Nephron progenitor cell (in vitro differentiated cells): ENCODE measurements around the gene IPCEF1.

ENCODE experiments used
- DNase-seq: peaks from one replicate; pipeline ENCODE4 v3.0.0; 2021
- H3K27ac Mint-ChIP-seq: 2 replicates; pipeline ENCODE4 v1.8.0; 2021; ENCODE audit warnings: mild to moderate bottlenecking, moderate library complexity, mixed read lengths
- H3K27me3 Mint-ChIP-seq: 2 replicates; pipeline ENCODE4 v1.8.0; 2021; ENCODE audit warnings: mild to moderate bottlenecking, low read depth, mixed read lengths; ENCODE audit not compliant: poor library complexity
- H3K36me3 Mint-ChIP-seq: 2 replicates; pipeline ENCODE4 v1.8.0; 2021; ENCODE audit warnings: low read depth, mixed read lengths
- H3K4me1 Mint-ChIP-seq: 2 replicates; pipeline ENCODE4 v1.8.0; 2021; ENCODE audit warnings: mixed read lengths
- H3K4me3 Mint-ChIP-seq: 2 replicates; pipeline ENCODE4 v1.8.0; 2021; ENCODE audit warnings: mild to moderate bottlenecking, moderate library complexity, mixed read lengths
- H3K9me3 Mint-ChIP-seq: 2 replicates; pipeline ENCODE4 v1.8.0; 2021; ENCODE audit warnings: mild to moderate bottlenecking, moderate library complexity, mixed read lengths
- TF ChIP-seq, protein P1 (sequence below): fragments of 200-600 bp; sonication (generic); IDR thresholded peaks from 2 replicates; pipeline ENCODE4 v1.5.0; 2021; ENCODE audit warnings: antibody characterized with exemption

The IPCEF1 gene

DNA sequence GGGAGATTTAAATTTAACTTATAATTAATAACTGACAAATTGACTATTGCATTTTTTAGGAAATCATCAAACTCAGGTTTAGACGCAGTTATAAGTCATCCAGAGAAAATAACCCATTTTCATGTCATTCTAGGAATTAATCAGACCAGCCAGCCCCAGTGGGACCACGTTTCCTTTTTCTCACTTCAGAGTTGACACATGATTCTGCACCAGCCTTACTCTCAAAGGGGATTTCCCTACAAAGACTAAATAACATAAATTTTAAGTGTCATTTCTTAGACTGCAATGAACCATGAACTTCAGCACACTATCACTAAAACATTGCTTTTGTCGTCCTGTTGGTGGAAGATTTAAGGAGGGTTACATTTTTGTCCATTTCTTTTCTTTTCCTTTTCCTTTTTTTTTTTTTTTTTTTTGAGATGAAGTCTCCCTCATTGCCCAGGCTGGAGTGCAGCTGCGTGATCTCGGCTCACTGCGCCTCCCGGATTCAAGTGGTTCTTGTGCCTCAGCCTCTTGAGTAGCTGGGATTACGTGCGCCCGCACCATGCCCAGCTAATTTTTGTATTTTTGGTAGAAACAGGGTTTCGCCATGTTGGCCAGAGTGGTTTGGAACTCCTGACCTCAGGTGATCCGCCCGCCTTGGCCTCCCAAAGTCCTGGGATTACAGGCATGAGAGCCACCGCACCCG is 3.6 kb downstream of the IPCEF1 start:
- no peaks in the 10 kb centered on the region for H3K9me3 Mint-ChIP-seq
- TF ChIP-seq, protein P1, sequence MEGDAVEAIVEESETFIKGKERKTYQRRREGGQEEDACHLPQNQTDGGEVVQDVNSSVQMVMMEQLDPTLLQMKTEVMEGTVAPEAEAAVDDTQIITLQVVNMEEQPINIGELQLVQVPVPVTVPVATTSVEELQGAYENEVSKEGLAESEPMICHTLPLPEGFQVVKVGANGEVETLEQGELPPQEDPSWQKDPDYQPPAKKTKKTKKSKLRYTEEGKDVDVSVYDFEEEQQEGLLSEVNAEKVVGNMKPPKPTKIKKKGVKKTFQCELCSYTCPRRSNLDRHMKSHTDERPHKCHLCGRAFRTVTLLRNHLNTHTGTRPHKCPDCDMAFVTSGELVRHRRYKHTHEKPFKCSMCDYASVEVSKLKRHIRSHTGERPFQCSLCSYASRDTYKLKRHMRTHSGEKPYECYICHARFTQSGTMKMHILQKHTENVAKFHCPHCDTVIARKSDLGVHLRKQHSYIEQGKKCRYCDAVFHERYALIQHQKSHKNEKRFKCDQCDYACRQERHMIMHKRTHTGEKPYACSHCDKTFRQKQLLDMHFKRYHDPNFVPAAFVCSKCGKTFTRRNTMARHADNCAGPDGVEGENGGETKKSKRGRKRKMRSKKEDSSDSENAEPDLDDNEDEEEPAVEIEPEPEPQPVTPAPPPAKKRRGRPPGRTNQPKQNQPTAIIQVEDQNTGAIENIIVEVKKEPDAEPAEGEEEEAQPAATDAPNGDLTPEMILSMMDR = no peak
- no peak overlapping the region for H3K27ac Mint-ChIP-seq
- H3K36me3 Mint-ChIP-seq = no peaks in the 10 kb centered on the region
- no peak overlapping the region for H3K4me3 Mint-ChIP-seq
- no peaks in the 10 kb centered on the region for H3K27me3 Mint-ChIP-seq
- peaks cover 25% of the 10 kb centered on the region for H3K4me1 Mint-ChIP-seq
- no peak for DNase-seq

GRCh38 chr6:154350293-154350692 is 6.3 kb downstream of the IPCEF1 start:
- Mint-ChIP-seq H3K9me3 (peaks cover 8% of the 10 kb centered on the region), H3K36me3 (no peaks in the 10 kb centered on the region), H3K4me3 (no peak overlapping the region), H3K27ac (no peak overlapping the region), H3K4me1 (peaks cover 28% of the 10 kb centered on the region), H3K27me3 (no peaks in the 10 kb centered on the region)
- TF ChIP-seq, protein P1 = no peak
- no peak for DNase-seq

GRCh38 chr6:154347981-154348380 is 8.6 kb downstream of the IPCEF1 start:
- Mint-ChIP-seq H3K27me3 (peaks cover 4% of the 10 kb centered on the region), H3K27ac (no peak overlapping the region), H3K4me3 (no peak overlapping the region), H3K36me3 (no peaks in the 10 kb centered on the region), H3K4me1 (peaks cover 37% of the 10 kb centered on the region), H3K9me3 (peaks cover 8% of the 10 kb centered on the region)
- no peak for DNase-seq
- TF ChIP-seq, protein P1 = no peak

GRCh38 chr6:154345811-154346210 is 10.8 kb downstream of the IPCEF1 start:
- H3K4me3 Mint-ChIP-seq = no peak overlapping the region
- H3K9me3 Mint-ChIP-seq = peaks cover 8% of the 10 kb centered on the region
- no peak for DNase-seq
- no peak overlapping the region for H3K27ac Mint-ChIP-seq
- peaks cover 27% of the 10 kb centered on the region for H3K4me1 Mint-ChIP-seq
- H3K36me3 Mint-ChIP-seq = no peaks in the 10 kb centered on the region
- peaks cover 4% of the 10 kb centered on the region for H3K27me3 Mint-ChIP-seq
- TF ChIP-seq, protein P1 = no peak

DNA sequence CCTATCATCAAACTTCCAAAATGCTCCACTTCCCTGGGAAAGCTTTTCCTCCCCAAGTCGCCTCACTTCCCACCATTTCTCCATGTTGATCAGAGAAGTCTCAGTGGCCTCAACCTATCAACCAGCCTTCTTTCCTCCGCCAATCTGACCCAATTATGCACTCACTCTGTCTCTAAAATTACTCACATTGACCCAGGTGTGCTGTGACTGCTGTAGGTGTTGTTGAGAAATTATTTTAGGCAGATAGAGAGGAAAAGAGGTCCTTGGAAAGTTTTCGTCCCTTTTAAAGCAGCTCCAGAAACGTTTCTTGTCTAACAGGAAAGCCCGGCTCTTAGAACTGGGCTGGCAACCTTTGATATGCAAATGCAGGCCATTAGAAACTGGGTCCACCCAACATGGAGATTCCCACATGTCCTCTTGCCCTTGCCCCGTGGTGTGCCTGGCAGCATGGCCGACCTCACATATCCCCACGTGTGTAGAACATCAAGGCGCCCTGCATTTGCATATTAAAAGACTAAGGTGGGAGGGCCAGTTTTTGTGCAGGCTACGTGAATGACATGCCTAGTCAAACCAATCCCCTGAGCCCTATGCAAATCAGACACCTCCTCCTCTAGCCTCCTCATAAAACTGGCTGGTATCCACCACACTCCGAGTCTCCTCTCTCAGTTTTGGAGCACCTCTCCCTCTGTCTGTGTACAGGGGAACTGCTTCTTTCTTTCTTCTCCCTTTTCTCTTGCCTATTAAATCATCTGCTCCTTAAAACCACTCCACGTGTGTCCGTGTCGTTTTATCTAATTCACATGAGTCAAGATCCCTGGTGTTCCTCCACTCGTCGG is 12.9 kb downstream of the IPCEF1 start:
- Mint-ChIP-seq H3K4me3 (peak overlapping the region; percentile 55), H3K9me3 (peaks cover 8% of the 10 kb centered on the region), H3K36me3 (no peaks in the 10 kb centered on the region), H3K27me3 (peaks cover 4% of the 10 kb centered on the region), H3K4me1 (peaks cover 27% of the 10 kb centered on the region), H3K27ac (no peak overlapping the region)
- TF ChIP-seq, protein P1 = peak; percentile 47
- DNase-seq = peak; percentile 23
